ENCODE data around the gene DMRTA2. TPM values are rescaled to one million over a fixed set of nuclear protein-coding genes. Genes with fewer than 3 reads are reported as not detected.

DMRTA2 gene
- not detected in 2 replicates for total RNA-seq (2014; rRNA removed; shearing (Covaris generic))
- not detected in 2 replicates for polyA plus RNA-seq (2015; cell fraction: cytosol; rRNA removed)
- polyA plus RNA-seq (2015; cell fraction: nucleus; rRNA removed): not detected in 2 replicates

GRCh38 chr1:50422946-50423669 lies at the start of gene DMRTA2:
DMRTA2 (minus strand) TSS chr1:50423443; CDS start chr1:50421536, 1,907 bp downstream.
- no peak for DNase-seq (ENCODE audit: low read depth)

- no peak for DNase-seq (ENCODE audit: low read depth)
Observed at GRCh38 chr1:50471967-50472366, 48.7 kb upstream of the DMRTA2 start.

GRCh38 chr1:50462964-50463363 lies 39.7 kb upstream of the DMRTA2 start:
- DNase-seq (ENCODE audit: low read depth): no peak

GRCh38 chr1:50458507-50458906 lies 35.3 kb upstream of the DMRTA2 start:
- no peak for DNase-seq (ENCODE audit: low read depth)

GRCh38 chr1:50454911-50455310 lies 31.7 kb upstream of the DMRTA2 start:
- no peak for DNase-seq (ENCODE audit: low read depth)

GRCh38 chr1:50453266-50453665 lies 30.0 kb upstream of the DMRTA2 start:
- no peak for DNase-seq (ENCODE audit: low read depth)

- DNase-seq (ENCODE audit: low read depth): no peak
Observed at GRCh38 chr1:50452700-50453099, 29.5 kb upstream of the DMRTA2 start.

- no peak for DNase-seq (ENCODE audit: low read depth)
Observed at GRCh38 chr1:50450861-50451653, 27.8 kb upstream of the DMRTA2 start.

GRCh38 chr1:50447961-50448360 lies 24.7 kb upstream of the DMRTA2 start:
- no peak for DNase-seq (ENCODE audit: low read depth)

GRCh38 chr1:50441183-50441582 lies 17.9 kb upstream of the DMRTA2 start:
- no peak for DNase-seq (ENCODE audit: low read depth)

GRCh38 chr1:50438945-50439344 lies 15.7 kb upstream of the DMRTA2 start:
- peak; percentile 38 for DNase-seq (ENCODE audit: low read depth)

GRCh38 chr1:50436489-50436888 lies 13.2 kb upstream of the DMRTA2 start:
- no peak for DNase-seq (ENCODE audit: low read depth)

- no peak for DNase-seq (ENCODE audit: low read depth)
Observed at GRCh38 chr1:50430010-50430405, 6.8 kb upstream of the DMRTA2 start.

- DNase-seq (ENCODE audit: low read depth): no peak
Observed at GRCh38 chr1:50427818-50428779, 4.9 kb upstream of the DMRTA2 start.

- no peak for DNase-seq (ENCODE audit: low read depth)
Observed at GRCh38 chr1:50427086-50427817, 4.0 kb upstream of the DMRTA2 start.

- DNase-seq (ENCODE audit: low read depth): no peak
Observed at GRCh38 chr1:50426702-50427085, 3.5 kb upstream of the DMRTA2 start.

GRCh38 chr1:50426108-50426700 lies 3.0 kb upstream of the DMRTA2 start:
- DNase-seq (ENCODE audit: low read depth): no peak

GRCh38 chr1:50425376-50426107 lies 2.3 kb upstream of the DMRTA2 start:
- DNase-seq (ENCODE audit: low read depth): no peak

GRCh38 chr1:50424884-50425375 lies 1.7 kb upstream of the DMRTA2 start:
- no peak for DNase-seq (ENCODE audit: low read depth)

Measured in HT1080 (cell line).